Adrenal gland (tissue), 12 donors: ENCODE results near the gene C1QB. TPM values are rescaled to one million over a fixed set of nuclear protein-coding genes. Genes with fewer than 3 reads are reported as not detected.

Source experiments
- DNase-seq, 7 donors: peaks; one replicate each; pipeline ENCODE4 v3.0.0-alpha.2; 2019 to 2020
- H3K27ac ChIP-seq, 5 donors: fragments of 200-600 bp; sonication (generic) in 4 of 5; 1 replicate in 3 of 5; 2 replicates in 2 of 5; pipeline versions ENCODE4 v1.5.1 to v1.8.0; 2016 to 2020; ENCODE audit warnings: mild to moderate bottlenecking in 1 of 5
- H3K27me3 ChIP-seq: fragments of 200-600 bp; 2 replicates; pipeline ENCODE4 v1.8.0; 2021
- H3K36me3 ChIP-seq, 2 donors: fragments of 200-600 bp; replicated peaks in 1 of 2; 1 replicate in 1 of 2; 2 replicates in 1 of 2; pipeline versions ENCODE4 v1.5.1 to v1.8.0; 2018 to 2022
- H3K4me1 ChIP-seq, 2 donors: fragments of 200-600 bp; replicated peaks in 1 of 2; 1 replicate in 1 of 2; 2 replicates in 1 of 2; pipeline versions ENCODE4 v1.5.1 to v1.8.0; 2018 to 2021
- H3K4me3 ChIP-seq, 4 donors: fragments of 200-600 bp; sonication (generic) in 3 of 4; one replicate each; pipeline ENCODE4 v1.5.1; 2016 to 2018
- H3K9me3 ChIP-seq, 3 donors: fragments of 200-600 bp; sonication (generic) in 1 of 3; replicated peaks in 1 of 3; 1 replicate in 2 of 3; 2 replicates in 1 of 3; pipeline versions ENCODE4 v1.5.1 to v1.8.0; 2016 to 2021
- POLR2A ChIP-seq, 2 donors: fragments of 450-650 bp; IDR thresholded peaks; one replicate each; pipeline ENCODE4 v1.6.1; 2017; ENCODE audit warnings: antibody characterized with exemption in 2 of 2, mild to moderate bottlenecking in 2 of 2, moderate library complexity in 1 of 2
- WGBS, 4 donors: extraction: QIAGEN DNeasy Blood & Tissue Kit in 2 of 4; methylation state at CpG; one replicate each; pipeline versions ENCODE4 v1.1.5 to v1.1.7; 2013 to 2017; 5-methylcytosine and 5-hydroxymethylcytosine counted together
- intact Hi-C, 2 donors: fragments of 100-400 bp; cut with DNase I; formaldehyde crosslinking; loops; one replicate each; pipeline versions ENCODE4 v1.14.1 to v1.15.0; 2022 to 2023
- polyA plus RNA-seq, 3 donors: library from polyadenylated mRNA; stranded (reverse); fragments of 200-250 nt in 2 of 3; fragments of 350-450 nt in 1 of 3; fragmentation: Illumina TruSeq in 1 of 3; extraction: RNeasy Lipid Tissue Mini Kit (QIAGEN cat#74804) in 1 of 3; gene quantifications; one replicate each; pipeline ENCODE4 v1.2.3, GENCODE V29; 2013 to 2014
- total RNA-seq, 9 donors: library from RNA; depleted of rRNA in 4 of 9; stranded (reverse); fragments of >200 nt in 4 of 9; fragments of 120-200 nt in 1 of 9; fragmentation: NEBNext Ultra II Directional in 1 of 9; extraction: Animal tissue kit (Norgen Biotek cat#: 25700) in 1 of 9; gene quantifications; one replicate each; pipeline versions ENCODE4 v1.1.0 to v1.2.4, GENCODE V29; 2013 to 2023
- TF ChIP-seq, protein P1 (sequence below), 6 experiments: fragments of 450-650 bp in 4 of 6; fragments of 200-600 bp in 2 of 6; sonication (generic) in 1 of 6; IDR thresholded peaks; 1 replicate in 5 of 6; 2 replicates in 1 of 6; pipeline versions ENCODE4 v1.5.1 to v1.8.0; 2016 to 2021; ENCODE audit warnings: antibody characterized with exemption in 6 of 6, mild to moderate bottlenecking in 2 of 6, moderate library complexity in 1 of 6
- donor health status: healthy with polysubstance abuse.
- donor health status: Bipolar disorder and iron deficiency.
- donor health status: DM: yes; HTN: yes; CAD: no.
- donor health status: DM: no; HTN: no; CAD: no.
- donor health status: DM: no; HTN: no; CAD: no.
- donor health status: DM: yes; HTN: yes; CAD: no.

Gene C1QB
- total and polyA plus RNA-seq, 12 donors = 55.5 to 1,914 (median 529) TPM

DNA sequence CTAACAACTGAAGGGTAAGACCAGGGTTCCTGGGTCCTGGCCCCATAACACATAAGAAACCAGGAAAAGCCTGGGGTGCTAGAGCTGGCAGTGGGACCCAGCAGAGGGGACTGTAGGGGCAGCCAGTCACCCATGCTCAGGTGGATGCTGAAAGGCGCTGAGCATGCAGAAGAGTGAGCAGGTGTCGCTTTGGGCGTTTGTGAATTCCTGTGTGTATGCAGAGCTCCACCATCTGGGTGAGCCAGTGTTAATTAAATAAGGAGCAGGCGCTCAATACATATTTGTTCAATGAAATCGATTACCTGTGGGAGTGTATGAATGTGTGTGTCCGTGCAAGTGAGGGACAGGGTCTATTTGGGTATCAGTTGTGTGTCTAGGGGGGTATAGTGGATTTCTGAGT is 16.1 kb upstream of the C1QB start:
- no peaks in the 10 kb centered on the region for H3K27me3 ChIP-seq
- H3K4me3 ChIP-seq = peak overlapping the region in 1 of 4 donors; percentile 43
- intact Hi-C loops = no loop called here

DNA sequence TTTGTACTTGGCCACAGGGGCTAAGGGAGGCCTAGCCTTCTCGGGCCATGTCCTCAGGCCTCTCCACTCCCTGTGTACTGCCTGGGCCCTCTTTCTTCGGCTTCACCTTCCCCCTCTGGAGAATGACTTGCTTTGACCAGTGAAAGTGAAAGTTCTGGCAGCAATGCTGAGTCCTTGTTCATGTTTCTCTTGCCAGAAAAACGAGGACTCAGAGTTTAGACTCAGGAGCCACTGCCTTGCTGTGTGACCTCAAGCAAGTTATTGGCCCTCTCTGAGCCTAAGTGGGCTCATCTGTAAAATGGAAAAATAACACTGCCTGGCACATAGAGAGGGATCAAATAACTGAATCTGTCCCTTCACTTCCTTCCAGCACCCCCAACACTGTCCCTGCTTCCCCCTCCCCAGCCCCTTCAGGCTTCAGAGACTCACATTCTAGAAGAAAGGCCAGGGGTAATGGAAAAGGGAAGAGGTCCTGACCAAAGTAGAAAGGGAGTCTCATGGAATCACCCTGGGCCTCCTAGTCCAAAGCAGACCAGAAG is 15.1 kb upstream of the C1QB start:
- Histone ChIP-seq H3K27me3 (no peaks in the 10 kb centered on the region), H3K27ac (peak overlapping the region in 2 of 5 donors; percentile 21 to 63), H3K4me1 (peaks cover 0 to 7% of the 10 kb centered on the region in 2 donors), H3K9me3 (no peaks in the 10 kb centered on the region), H3K4me3 (peak overlapping the region in 1 of 4 donors; percentile 43), H3K36me3 (no peaks in the 10 kb centered on the region)
- TF ChIP-seq, protein P1, sequence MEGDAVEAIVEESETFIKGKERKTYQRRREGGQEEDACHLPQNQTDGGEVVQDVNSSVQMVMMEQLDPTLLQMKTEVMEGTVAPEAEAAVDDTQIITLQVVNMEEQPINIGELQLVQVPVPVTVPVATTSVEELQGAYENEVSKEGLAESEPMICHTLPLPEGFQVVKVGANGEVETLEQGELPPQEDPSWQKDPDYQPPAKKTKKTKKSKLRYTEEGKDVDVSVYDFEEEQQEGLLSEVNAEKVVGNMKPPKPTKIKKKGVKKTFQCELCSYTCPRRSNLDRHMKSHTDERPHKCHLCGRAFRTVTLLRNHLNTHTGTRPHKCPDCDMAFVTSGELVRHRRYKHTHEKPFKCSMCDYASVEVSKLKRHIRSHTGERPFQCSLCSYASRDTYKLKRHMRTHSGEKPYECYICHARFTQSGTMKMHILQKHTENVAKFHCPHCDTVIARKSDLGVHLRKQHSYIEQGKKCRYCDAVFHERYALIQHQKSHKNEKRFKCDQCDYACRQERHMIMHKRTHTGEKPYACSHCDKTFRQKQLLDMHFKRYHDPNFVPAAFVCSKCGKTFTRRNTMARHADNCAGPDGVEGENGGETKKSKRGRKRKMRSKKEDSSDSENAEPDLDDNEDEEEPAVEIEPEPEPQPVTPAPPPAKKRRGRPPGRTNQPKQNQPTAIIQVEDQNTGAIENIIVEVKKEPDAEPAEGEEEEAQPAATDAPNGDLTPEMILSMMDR (IDR thresholded peaks at IDR 0.05) = no peak
- no peak for TF ChIP-seq POLR2A (IDR thresholded peaks at IDR 0.05)
- no peak for DNase-seq
- WGBS, 4 donors = 53 to 60% (median 56%) methylated on average over 3 of the region's 3 CpGs
- intact Hi-C loops = no loop called here

More for the DNA sequence above, 16.1 kb upstream of the C1QB start:
- H3K27ac ChIP-seq = peak overlapping the region in 1 of 5 donors; percentile 63
- no peak for TF ChIP-seq POLR2A (IDR thresholded peaks at IDR 0.05)
- TF ChIP-seq, protein P1 (IDR thresholded peaks at IDR 0.05) = no peak
- 79 to 91% (median 85%) methylated on average over 6 of the region's 6 CpGs for WGBS, 4 donors
- peaks cover 0 to 4% of the 10 kb centered on the region in 2 donors for H3K4me1 ChIP-seq
- no peaks in the 10 kb centered on the region for H3K9me3 ChIP-seq
- DNase-seq = no peak
- no peaks in the 10 kb centered on the region for H3K36me3 ChIP-seq

DNA sequence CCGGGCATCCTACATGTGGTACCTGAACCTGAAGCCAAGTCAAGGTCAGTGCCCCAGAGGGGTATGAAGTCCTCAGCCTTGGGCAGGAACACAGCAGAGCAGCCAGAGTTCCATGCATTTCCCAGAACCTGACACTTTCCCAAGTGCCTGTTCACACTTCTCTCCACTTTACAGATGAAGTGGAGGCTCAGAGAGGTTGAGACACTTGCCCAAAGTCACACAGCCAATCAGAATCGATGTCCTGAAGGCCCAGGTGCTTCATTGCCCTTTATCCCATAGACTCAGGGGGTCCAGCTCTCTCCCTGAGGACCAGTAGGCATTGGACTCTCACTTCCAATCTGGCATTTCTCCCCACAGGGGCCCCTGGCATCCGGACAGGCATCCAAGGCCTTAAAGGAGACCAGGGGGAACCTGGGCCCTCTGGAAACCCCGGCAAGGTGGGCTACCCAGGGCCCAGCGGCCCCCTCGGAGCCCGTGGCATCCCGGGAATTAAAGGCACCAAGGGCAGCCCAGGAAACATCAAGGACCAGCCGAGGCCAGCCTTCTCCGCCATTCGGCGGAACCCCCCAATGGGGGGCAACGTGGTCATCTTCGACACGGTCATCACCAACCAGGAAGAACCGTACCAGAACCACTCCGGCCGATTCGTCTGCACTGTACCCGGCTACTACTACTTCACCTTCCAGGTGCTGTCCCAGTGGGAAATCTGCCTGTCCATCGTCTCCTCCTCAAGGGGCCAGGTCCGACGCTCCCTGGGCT is 14.4 kb upstream of the C1QB start:
- intact Hi-C loops = no loop called here
- WGBS, 4 donors = 72 to 80% (median 75%) methylated on average over 20 to 23 of the region's 23 CpGs
- H3K27me3 ChIP-seq = no peaks in the 10 kb centered on the region
- no peaks in the 10 kb centered on the region for H3K36me3 ChIP-seq
- no peak for TF ChIP-seq POLR2A (IDR thresholded peaks at IDR 0.05)
- TF ChIP-seq, protein P1 (IDR thresholded peaks at IDR 0.05) = no peak
- no peak overlapping the region for H3K27ac ChIP-seq
- H3K9me3 ChIP-seq = no peaks in the 10 kb centered on the region
- peak overlapping the region in 1 of 4 donors; percentile 43 for H3K4me3 ChIP-seq
- DNase-seq = no peak
- peaks cover 0 to 7% of the 10 kb centered on the region in 2 donors for H3K4me1 ChIP-seq

DNA sequence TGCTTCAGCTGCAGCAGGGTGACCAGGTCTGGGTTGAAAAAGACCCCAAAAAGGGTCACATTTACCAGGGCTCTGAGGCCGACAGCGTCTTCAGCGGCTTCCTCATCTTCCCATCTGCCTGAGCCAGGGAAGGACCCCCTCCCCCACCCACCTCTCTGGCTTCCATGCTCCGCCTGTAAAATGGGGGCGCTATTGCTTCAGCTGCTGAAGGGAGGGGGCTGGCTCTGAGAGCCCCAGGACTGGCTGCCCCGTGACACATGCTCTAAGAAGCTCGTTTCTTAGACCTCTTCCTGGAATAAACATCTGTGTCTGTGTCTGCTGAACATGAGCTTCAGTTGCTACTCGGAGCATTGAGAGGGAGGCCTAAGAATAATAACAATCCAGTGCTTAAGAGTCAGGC is 13.8 kb upstream of the C1QB start:
- TF ChIP-seq, protein P1 (IDR thresholded peaks at IDR 0.05) = no peak
- no peak for TF ChIP-seq POLR2A (IDR thresholded peaks at IDR 0.05)
- H3K27ac ChIP-seq = no peak overlapping the region
- no peaks in the 10 kb centered on the region for H3K36me3 ChIP-seq
- intact Hi-C loops = no loop called here
- H3K4me1 ChIP-seq = peaks cover 0 to 7% of the 10 kb centered on the region in 2 donors
- H3K9me3 ChIP-seq = no peaks in the 10 kb centered on the region
- peak in 2 of 7 donors; percentile 51 to 54 for DNase-seq
- no peaks in the 10 kb centered on the region for H3K27me3 ChIP-seq
- WGBS, 4 donors = 43 to 56% (median 47%) methylated on average over 5 to 8 of the region's 8 CpGs
- peak overlapping the region in 1 of 4 donors; percentile 30 for H3K4me3 ChIP-seq
